ENCODE results near the gene MTHFD1L.

The MTHFD1L gene

GRCh38 chr6:151128763-151129370 lies 263.4 kb downstream of the MTHFD1L start:
- DNase-seq = no peak

- DNase-seq = no peak
These were observed 264.8 kb downstream of the MTHFD1L start for GRCh38 chr6:151130329-151130728.

GRCh38 chr6:151131324-151132007 lies 266.0 kb downstream of the MTHFD1L start:
- no peak for DNase-seq

- no peak for DNase-seq
These were observed 270.7 kb downstream of the MTHFD1L start for GRCh38 chr6:151136141-151136755.

- DNase-seq = no peak
These were observed 272.0 kb downstream of the MTHFD1L start for GRCh38 chr6:151137542-151137941.

GRCh38 chr6:151139524-151139923 lies 274.0 kb downstream of the MTHFD1L start:
- DNase-seq = no peak

GRCh38 chr6:151140767-151141166 lies 275.3 kb downstream of the MTHFD1L start:
- DNase-seq = no peak

GRCh38 chr6:151141685-151142084 lies 276.2 kb downstream of the MTHFD1L start:
- DNase-seq = peak in 2 of 3 donors; percentile 7 to 31

GRCh38 chr6:151142676-151143075 lies 277.2 kb downstream of the MTHFD1L start:
- no peak for DNase-seq

- DNase-seq = no peak
These were observed 277.8 kb downstream of the MTHFD1L start for GRCh38 chr6:151143337-151143736.

- DNase-seq = no peak
These were observed 278.3 kb downstream of the MTHFD1L start for GRCh38 chr6:151143806-151144205.

GRCh38 chr6:151147118-151147832 lies 281.8 kb downstream of the MTHFD1L start:
- no peak for DNase-seq

- DNase-seq = no peak
These were observed 282.6 kb downstream of the MTHFD1L start for GRCh38 chr6:151148111-151148510.

GRCh38 chr6:151149793-151150192 lies 284.3 kb downstream of the MTHFD1L start:
- DNase-seq = no peak

Data from suppressor macrophage treated with lipopolysaccharide for 1 hour (primary cell).